AG10803 (cell line): ENCODE data around the gene ASB16.

Source experiments
- DNase-seq: peaks from one replicate; pipeline ENCODE4 v3.0.0; 2010; ENCODE audit warnings: low read depth
- H3K4me3 ChIP-seq: 2 replicates; pipeline ENCODE4 v1.5.1; 2011; ENCODE audit warnings: mild to moderate bottlenecking, low read length, control low read depth
- TF ChIP-seq, protein P1 (sequence below): conservative IDR thresholded peaks from 2 replicates; pipeline ENCODE4 v1.5.1; 2011; ENCODE audit warnings: mild to moderate bottlenecking, low read length, control low read depth, inconsistent platforms

Gene ASB16

DNA sequence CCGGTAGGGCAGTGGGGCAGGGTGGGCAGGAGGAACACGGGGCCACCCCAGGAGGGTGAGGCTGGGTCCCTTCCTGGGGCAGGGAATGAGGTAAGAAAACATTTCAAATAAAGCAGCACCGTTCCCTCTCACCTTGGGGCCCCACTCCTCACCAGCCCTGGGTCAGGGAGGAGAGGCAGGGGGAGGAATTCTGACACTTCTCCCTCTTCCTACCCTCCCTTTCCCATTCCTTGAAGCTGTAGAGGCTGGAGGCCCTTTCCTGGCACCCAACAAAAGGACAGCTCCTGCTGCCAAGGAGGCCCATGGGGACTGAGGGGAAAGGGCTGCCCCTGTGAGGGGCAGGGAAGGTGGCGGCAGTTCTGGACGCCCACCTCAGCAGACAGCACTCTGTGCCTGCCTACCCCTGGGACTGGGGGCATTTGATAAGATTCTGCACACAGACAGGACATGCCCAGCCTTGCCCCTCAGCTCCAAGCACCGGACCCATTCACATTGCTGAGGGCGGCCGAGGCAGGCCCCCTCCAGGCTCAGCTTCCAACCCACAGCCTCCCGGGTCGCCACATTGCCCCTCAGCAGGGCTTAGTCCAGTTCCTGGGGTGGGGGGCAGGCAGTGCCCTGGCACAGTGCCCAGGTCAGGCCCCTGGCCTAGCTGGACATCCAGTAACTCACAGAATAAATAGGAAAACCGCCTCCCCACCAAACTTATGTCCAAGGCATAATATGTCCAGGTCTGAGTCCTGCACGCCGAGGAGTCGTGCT, 23.0 kb downstream of the ASB16 start:
- TF ChIP-seq, protein P1, sequence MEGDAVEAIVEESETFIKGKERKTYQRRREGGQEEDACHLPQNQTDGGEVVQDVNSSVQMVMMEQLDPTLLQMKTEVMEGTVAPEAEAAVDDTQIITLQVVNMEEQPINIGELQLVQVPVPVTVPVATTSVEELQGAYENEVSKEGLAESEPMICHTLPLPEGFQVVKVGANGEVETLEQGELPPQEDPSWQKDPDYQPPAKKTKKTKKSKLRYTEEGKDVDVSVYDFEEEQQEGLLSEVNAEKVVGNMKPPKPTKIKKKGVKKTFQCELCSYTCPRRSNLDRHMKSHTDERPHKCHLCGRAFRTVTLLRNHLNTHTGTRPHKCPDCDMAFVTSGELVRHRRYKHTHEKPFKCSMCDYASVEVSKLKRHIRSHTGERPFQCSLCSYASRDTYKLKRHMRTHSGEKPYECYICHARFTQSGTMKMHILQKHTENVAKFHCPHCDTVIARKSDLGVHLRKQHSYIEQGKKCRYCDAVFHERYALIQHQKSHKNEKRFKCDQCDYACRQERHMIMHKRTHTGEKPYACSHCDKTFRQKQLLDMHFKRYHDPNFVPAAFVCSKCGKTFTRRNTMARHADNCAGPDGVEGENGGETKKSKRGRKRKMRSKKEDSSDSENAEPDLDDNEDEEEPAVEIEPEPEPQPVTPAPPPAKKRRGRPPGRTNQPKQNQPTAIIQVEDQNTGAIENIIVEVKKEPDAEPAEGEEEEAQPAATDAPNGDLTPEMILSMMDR: no peak
- DNase-seq: no peak
- H3K4me3 ChIP-seq: no peak overlapping the region

DNA sequence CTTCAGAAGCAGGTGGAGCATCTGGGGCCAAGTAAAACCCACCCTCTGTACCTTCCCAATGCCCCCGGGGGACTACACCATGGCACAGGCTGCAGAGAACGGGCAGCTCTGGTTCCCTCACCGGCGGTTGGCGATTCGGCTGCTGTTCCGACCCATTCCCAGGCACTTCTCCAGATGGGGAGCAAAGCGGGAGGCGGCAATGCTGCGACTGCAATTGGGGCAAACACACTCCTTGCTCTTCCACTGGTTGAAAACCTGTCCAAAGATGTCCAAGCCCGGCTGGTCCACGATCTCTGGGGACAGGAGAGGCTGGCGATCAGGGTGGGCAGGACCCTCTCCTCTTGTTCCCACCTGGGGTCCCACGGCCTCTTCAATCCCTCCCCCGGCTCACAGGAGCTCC, 26.6 kb downstream of the ASB16 start:
- TF ChIP-seq, protein P1: no peak
- DNase-seq: no peak
- no peak overlapping the region for H3K4me3 ChIP-seq

DNA sequence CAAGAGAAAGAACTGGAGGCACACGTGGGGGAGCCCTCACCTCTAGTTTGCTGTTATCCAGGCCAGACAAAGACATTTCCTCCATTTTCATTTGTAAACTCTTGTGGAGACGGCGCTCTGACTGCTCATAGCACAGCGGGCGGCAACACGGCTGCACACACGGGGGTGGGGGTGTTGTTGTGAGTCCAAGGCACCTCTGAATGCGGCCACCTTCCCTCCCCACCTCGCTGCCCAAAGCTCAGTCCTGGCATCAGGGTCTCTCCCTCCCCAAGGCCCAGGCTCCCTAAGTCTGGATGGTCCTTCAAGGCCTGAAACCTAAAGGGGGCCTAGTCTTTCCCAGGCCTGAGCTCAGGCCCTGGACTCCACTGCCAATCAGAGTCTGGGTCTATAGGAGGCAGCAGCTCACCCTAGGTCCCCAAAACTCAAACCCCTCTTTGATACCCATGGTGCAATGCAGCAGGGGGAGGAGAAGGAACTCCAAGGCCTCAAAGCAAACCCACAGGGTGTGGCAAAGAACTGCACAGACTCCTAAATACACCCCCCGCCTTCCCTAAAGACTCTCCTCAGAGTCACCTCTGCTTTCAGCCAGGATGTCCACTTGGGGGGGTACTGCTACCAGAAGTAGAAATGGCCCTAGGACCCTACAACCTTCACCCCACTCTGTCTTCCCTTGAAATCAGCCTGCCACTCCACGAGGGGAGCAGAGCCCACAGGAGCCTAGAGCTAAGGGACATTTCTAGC, 27.6 kb downstream of the ASB16 start:
- DNase-seq: peak; percentile 76
- TF ChIP-seq, protein P1: peak; percentile 36

DNA sequence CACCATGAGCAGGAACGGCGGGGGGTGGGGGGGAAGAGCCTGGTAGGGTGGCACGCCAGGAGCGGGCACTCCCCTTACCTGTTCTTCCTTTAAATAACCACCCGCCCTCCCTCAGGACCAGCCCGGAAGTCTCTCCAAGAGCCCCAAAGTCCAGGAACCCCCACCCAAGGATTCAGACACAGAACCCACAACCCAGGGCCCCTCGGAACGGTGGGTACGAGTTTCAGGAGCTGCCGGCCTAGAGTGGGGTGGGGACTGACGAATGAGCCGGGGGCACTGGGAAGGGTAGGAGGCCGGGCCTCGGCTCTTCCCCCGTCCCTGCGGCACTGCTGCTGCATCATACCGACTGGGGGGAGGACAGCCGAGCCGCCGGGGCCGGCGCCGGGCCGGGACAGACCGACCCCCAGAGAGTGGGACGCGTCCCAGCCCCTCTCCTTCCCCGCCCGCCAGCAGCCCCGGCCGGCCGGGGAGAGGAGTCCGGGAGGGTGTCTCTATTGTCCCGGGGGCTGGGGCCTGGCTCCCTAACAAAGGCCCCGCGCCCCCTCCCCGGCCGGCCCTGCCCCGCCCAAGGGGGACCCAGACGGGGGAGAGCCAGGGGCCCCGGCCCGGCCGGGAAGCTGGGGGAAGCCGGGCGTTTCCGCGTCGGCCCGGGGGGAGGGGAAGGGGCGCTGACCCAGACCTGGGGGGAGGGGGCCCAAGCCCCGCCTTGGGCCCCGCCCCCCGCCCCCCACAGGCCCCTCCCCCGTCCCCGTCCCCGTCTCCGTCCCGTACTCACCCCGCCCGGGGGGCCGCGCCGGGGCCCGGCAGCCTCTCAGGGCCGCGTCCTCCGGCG, 28.4 kb downstream of the ASB16 start:
- DNase-seq: peak; percentile 42
- peak overlapping the region; percentile 82 for H3K4me3 ChIP-seq
- TF ChIP-seq, protein P1: no peak

More for the DNA sequence above, 27.6 kb downstream of the ASB16 start:
- H3K4me3 ChIP-seq: peak overlapping the region; percentile 82

DNA sequence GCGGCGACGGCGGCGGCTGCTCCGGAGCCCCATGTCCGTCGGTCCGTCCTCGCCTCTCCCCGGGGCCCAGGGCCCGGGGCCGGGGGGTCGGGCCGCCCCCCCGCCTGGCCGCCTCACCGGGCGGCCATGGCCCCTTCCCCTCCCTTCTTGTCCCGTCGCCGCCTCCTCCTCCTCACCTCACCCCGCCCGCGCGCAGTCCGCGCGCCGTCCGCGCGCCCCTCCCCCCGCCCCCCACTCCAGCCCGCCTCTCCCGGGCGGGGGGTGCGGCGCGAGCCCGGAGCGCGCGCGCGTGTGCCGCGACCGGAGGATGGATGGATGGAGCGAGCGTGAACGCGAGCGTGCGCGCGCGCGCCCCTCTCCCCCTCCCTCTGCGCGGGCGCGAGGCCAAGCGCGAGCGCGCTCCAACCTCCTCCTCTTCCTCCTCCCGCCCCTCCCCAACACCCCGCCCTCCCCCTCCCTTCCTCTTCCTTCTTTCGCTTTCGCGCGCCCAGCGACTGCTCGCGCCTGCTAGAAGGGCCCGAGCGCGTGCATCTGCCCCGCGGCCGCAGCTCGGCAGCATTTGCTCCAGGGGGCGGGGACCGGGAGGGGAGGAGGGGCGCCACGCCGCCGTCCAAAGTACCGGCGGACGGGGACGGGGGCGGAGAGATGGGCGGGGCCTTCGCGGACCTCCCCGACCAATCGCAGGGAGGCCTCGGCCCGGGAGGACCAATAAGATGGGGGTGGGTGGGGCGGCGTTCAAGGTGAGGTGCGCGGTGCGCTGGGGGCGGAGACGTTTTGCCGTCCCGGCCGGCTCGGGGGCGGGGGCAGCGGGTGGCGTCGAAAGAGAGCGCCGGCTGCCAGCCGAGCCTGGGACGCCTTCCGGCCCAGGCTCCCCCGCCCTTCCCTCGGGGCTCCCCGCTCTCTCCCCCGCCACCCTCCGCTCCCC, 29.3 kb downstream of the ASB16 start, which contains the start of gene ATXN7L3:
TSS of gene ATXN7L3 (minus strand) at position 332 of the 925 bp plus-strand sequence. CDS start 1,814 bp downstream, outside the sequence.
- peak; percentile 98 for DNase-seq
- H3K4me3 ChIP-seq: peak within 1 kb of the TSS; percentile 82
- TF ChIP-seq, protein P1: no peak
